Small intestine (tissue), 7 donors: ENCODE results near the gene SLC10A7. TPM values are rescaled to one million over a fixed set of nuclear protein-coding genes. Genes with fewer than 3 reads are reported as not detected.

Source experiments
- DNase-seq, 2 donors: peaks; one replicate each; pipeline versions ENCODE4 v3.0.0 to v3.0.0-alpha.2; 2013
- FAIRE-seq: peaks from 2 replicates; lab custom pipeline; 2012; peaks lifted over from hg19 to GRCh38; lab: Jason Lieb, UNC
- H3K27ac ChIP-seq, 3 donors: one replicate each; pipeline ENCODE4 v1.5.1; 2013; ENCODE audit warnings: low read length in 2 of 3, mild to moderate bottlenecking in 2 of 3, control low read depth in 1 of 3, inconsistent platforms in 1 of 3, low read depth in 1 of 3, moderate library complexity in 1 of 3
- H3K27me3 ChIP-seq, 3 donors: one replicate each; pipeline ENCODE4 v1.6.1; 2013; ENCODE audit warnings: low read length in 3 of 3, inconsistent platforms in 1 of 3; ENCODE audit not compliant: control insufficient read depth in 3 of 3, insufficient read depth in 3 of 3
- H3K36me3 ChIP-seq, 3 donors: one replicate each; pipeline ENCODE4 v1.6.1; 2013; ENCODE audit warnings: low read length in 3 of 3, inconsistent platforms in 1 of 3, low read depth in 1 of 3, mild to moderate bottlenecking in 1 of 3, moderate library complexity in 1 of 3; ENCODE audit not compliant: control insufficient read depth in 3 of 3, insufficient read depth in 2 of 3
- H3K4me1 ChIP-seq, 3 donors: one replicate each; pipeline ENCODE4 v1.6.1; 2013; ENCODE audit warnings: low read length in 2 of 3, inconsistent platforms in 1 of 3, low read depth in 1 of 3, mild to moderate bottlenecking in 1 of 3, moderate library complexity in 1 of 3; ENCODE audit not compliant: control insufficient read depth in 3 of 3, insufficient read depth in 2 of 3
- H3K4me3 ChIP-seq, 3 donors: one replicate each; pipeline ENCODE4 v1.5.1; 2013; ENCODE audit warnings: low read length in 3 of 3, control low read depth in 1 of 3, inconsistent platforms in 1 of 3, low read depth in 1 of 3, mild to moderate bottlenecking in 1 of 3, moderate library complexity in 1 of 3
- H3K9me3 ChIP-seq, 2 donors: one replicate each; pipeline ENCODE4 v1.6.1; 2013; ENCODE audit warnings: low read depth in 1 of 2, low read length in 1 of 2; ENCODE audit not compliant: control insufficient read depth in 2 of 2, insufficient read depth in 1 of 2
- WGBS, 3 donors: extraction: QIAGEN DNeasy Blood & Tissue Kit; methylation state at CpG; one replicate each; pipeline ENCODE4 v1.1.7; 2013; 5-methylcytosine and 5-hydroxymethylcytosine counted together
- polyA plus RNA-seq, 4 donors: library from polyadenylated mRNA; stranded (reverse) in 3 of 4; unstranded in 1 of 4; fragments of 200-250 nt in 3 of 4; fragments of 120-200 nt in 1 of 4; gene quantifications; one replicate each; pipeline versions ENCODE4 v1.2.1 to v1.2.3, GENCODE V29; 2013
- donor health status: healthy with polysubstance abuse.
- donor health status: control.
- donor health status: control.
- donor health status: Bipolar disorder and iron deficiency.
- donor health status: healthy.

Gene SLC10A7
- polyA plus RNA-seq, 4 donors = 0.81 to 10.4 (median 3.8) TPM

DNA sequence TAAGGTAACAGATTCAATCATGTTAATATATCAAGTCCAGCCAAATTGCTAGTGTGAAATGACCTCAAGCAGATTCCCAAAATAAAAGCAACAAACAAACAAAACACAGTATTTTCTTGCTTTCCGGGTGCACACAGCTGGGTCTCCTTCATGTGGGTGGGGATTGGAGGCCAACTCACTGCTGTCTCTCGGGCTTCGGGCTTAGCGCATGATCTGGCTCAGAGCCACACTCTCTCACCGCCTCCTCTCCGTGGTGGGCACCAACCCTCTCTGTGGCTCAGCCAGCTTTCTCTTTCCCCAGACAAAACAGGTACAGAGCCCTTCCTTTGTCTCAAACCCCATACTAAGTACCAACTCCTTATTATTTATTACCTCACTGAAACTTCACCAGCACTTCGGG lies 310.3 kb downstream of the SLC10A7 start:
- no peak for DNase-seq
- no peaks in the 10 kb centered on the region for H3K27me3 ChIP-seq
- H3K4me3 ChIP-seq = no peak overlapping the region
- no peak overlapping the region for H3K27ac ChIP-seq
- H3K4me1 ChIP-seq = no peaks in the 10 kb centered on the region
- H3K36me3 ChIP-seq = no peaks in the 10 kb centered on the region
- no peak for FAIRE-seq
- H3K9me3 ChIP-seq = no peaks in the 10 kb centered on the region
- 66 to 73% (median 69%) methylated on average over 7 of the region's 7 CpGs for WGBS, 3 donors

DNA sequence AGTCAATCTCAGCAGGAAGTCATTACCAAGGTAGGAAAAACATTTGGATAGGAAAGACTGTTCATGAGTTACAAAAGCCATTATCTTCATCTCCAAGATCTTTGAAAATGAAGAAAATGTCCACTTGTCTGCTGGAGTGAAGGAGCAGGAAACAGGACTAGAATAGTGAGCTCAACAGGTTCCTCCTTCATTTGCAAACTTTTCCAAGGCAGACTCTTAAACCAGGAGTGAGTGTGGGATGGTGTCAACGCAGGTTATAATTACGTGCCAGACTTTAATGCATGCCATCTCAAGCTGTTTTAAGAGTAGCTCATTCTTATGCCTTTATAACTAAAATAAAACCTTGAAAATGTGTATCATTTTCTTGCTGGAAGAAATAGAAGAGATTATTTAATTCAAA lies 310.9 kb downstream of the SLC10A7 start:
- Histone ChIP-seq H3K27me3 (no peaks in the 10 kb centered on the region), H3K4me3 (no peak overlapping the region), H3K36me3 (no peaks in the 10 kb centered on the region), H3K4me1 (no peaks in the 10 kb centered on the region), H3K27ac (no peak overlapping the region), H3K9me3 (no peaks in the 10 kb centered on the region)
- DNase-seq (no peak), FAIRE-seq (no peak)
- WGBS, 3 donors = 67 to 82% (median 75%) methylated on average over 2 of the region's 2 CpGs

DNA sequence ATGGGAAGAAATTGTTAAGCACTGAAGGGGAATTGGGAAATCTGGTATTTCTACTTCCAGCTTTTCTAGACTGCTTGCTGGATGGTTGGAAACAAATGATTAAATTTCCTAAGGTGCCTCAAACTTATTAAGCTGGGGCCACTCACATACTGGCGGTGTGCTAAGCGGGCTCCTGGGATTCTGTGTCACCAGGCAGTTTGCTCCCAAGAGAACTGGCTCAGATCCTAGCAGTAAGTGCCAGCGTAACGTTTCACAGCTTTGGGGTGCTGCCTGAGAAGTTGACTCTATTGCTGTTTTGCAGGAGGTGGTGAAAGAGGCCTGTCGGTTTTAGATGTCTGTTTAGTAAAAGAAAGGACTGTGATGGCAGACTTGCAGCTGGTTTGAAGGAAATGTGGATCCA lies 314.3 kb downstream of the SLC10A7 start:
- no peak overlapping the region for H3K27ac ChIP-seq
- H3K4me3 ChIP-seq = no peak overlapping the region
- 82 to 89% (median 86%) methylated on average over 5 of the region's 5 CpGs for WGBS, 3 donors
- H3K9me3 ChIP-seq = no peaks in the 10 kb centered on the region
- no peak for DNase-seq
- H3K4me1 ChIP-seq = no peaks in the 10 kb centered on the region
- no peaks in the 10 kb centered on the region for H3K27me3 ChIP-seq
- FAIRE-seq = no peak
- H3K36me3 ChIP-seq = no peaks in the 10 kb centered on the region

Other genes starting within 250 kb of the SLC10A7 start
- not detected for gene POU4F2, start 117.0 kb upstream of the SLC10A7 start, polyA plus RNA-seq